Activated effector memory CD4-positive, alpha-beta T cell treated with Interleukin-2 at 50 U/mL for 16 hours (primary cell): ENCODE data around the gene FAM89B.
A peak's percentile ranks its signal among the peaks of the same experiment; 100 is the strongest.

Experiments
- DNase-seq: peaks from one replicate; pipeline ENCODE4 v3.0.0-alpha.2; 2020

FAM89B gene

GRCh38 chr11:65539744-65540289 is 32.5 kb upstream of the FAM89B start:
- DNase-seq: no peak

GRCh38 chr11:65540290-65541092 is 31.8 kb upstream of the FAM89B start:
- DNase-seq: peak; percentile 91

- DNase-seq: no peak
Observed at GRCh38 chr11:65541093-65541982, 31.0 kb upstream of the FAM89B start.

- no peak for DNase-seq
Observed at GRCh38 chr11:65542738-65543390, 29.5 kb upstream of the FAM89B start.

GRCh38 chr11:65545853-65546216 is 26.5 kb upstream of the FAM89B start:
- no peak for DNase-seq

- DNase-seq: peak; percentile 97
Observed at GRCh38 chr11:65546217-65546958, 25.9 kb upstream of the FAM89B start.

- no peak for DNase-seq
Observed at GRCh38 chr11:65547446-65548125, 24.8 kb upstream of the FAM89B start.

- DNase-seq: no peak
Observed at GRCh38 chr11:65548395-65548794, 23.9 kb upstream of the FAM89B start.

- no peak for DNase-seq
Observed at GRCh38 chr11:65549096-65549495, 23.2 kb upstream of the FAM89B start.

GRCh38 chr11:65551572-65552387 is 20.6 kb upstream of the FAM89B start:
- DNase-seq: peak; percentile 54

- DNase-seq: no peak
Observed at GRCh38 chr11:65552388-65552951, 19.9 kb upstream of the FAM89B start.

- peak; percentile 68 for DNase-seq
Observed at GRCh38 chr11:65553301-65554001, 18.9 kb upstream of the FAM89B start.

GRCh38 chr11:65554057-65554818 is 18.1 kb upstream of the FAM89B start:
- DNase-seq: no peak

- no peak for DNase-seq
Observed at GRCh38 chr11:65554842-65555430, 17.4 kb upstream of the FAM89B start.

- no peak for DNase-seq
Observed at GRCh38 chr11:65555693-65556231, 16.6 kb upstream of the FAM89B start.

- no peak for DNase-seq
Observed at GRCh38 chr11:65556470-65557279, 15.7 kb upstream of the FAM89B start.

- DNase-seq: no peak
Observed at GRCh38 chr11:65557280-65558001, 14.9 kb upstream of the FAM89B start.
